ENCODE measurements around the gene DCAF17.
"Not testable (repeated sequence)": the region's sequence is repeated elsewhere in the genome, so short reads cannot be mapped to it uniquely, and the experiment has no call there.

Gene DCAF17

DNA sequence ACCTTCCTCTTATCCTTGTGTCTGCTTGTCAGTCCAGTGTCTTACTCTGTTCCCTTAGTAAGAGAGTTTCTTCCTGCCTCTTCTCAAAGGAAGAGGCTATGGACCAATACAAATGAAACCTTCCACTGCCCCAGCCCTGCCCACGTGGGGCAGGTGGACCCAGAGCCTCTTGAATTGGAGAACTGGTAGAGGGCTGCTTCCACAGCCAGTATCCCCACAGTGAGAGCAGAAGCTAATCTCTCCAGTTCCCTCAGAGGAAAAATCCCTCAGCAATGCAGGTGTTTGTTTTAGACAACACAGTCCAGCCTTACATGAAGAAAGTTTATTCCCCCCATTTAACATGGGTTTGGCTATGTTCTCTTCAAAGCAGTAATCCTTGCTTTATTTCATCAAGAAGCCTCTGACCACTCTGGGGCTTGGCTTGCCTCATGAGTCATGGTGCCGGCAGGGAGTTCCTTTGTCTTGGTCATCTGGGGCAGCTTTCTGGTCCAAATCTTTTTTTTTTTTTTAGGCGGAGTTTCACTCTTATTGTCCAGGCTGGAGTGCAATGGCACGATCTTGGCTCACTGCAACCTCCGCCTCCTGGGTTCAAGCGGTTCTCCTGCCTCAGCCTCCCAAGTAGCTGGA lies 81.8 kb downstream of the DCAF17 start:
- peak; percentile 79 for DNase-seq

DNA sequence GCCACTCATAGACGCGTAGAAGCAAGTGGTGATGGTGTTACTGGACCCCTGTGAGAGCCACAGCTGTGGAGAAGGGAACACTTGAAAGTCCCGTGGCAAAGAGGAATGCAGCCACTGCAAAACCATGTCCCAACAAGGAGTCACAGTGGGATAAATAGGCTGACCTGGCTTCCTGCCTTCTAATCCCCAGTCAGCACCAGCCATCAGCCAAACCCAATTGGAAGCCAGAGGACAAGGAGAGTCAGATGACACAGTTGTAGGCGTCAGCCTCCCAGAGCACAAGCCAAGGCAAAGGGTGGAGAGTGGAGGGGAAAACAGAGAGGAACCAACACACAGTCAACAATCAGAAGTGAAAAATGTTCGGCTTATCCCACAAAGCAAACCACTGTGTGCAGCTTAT lies 82.8 kb downstream of the DCAF17 start:
- no peak for DNase-seq

DNA sequence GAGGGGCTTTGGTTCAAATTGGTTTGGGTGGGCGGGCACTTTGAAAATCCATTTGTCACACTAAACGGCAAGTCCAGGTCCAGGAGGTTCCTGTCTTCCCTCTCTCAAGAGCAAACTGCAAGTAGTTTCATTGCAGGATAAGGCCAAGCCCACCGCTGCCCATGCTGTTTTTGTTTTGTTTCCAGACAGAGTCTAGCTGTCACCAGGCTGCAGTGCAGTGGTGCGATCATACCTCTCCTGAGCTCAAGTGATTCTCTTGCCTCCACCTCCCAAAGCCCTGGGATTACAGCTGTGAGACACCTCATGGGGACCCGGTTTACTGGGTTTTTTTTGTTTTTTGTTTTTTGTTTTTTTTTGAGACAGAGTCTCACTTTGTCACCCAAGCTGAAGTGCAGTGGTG lies 86.4 kb downstream of the DCAF17 start:
- no peak for DNase-seq

GRCh38 chr2:171521361-171522051 lies 87.5 kb downstream of the DCAF17 start:
- no peak for DNase-seq

DNA sequence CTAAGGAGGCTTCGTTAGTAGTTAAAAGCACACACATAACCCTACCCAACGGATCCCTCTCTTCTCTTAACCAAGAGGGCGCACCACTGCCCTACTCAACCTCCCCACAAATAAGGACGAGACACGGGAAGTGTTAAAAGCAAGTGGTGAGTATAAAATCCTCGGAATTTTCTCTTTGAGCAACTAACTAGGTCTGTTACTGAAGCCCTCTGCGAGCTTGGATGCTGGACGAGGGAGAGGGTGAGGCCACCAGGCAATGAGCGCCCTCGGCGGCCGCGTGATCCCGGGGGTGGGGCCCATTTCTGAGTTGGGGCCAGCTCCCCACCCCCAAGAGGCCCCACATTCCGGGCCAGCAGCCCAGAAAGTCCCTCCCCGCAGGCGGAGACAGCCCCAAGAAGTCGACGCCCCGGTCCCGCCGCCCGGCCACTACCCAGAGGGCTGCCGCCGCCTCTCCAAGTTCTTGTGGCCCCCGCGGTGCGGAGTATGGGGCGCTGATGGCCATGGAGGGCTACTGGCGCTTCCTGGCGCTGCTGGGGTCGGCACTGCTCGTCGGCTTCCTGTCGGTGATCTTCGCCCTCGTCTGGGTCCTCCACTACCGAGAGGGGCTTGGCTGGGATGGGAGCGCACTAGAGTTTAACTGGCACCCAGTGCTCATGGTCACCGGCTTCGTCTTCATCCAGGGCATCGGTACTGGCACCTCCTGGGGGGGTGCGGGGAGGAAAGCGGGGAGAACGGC lies 88.2 kb downstream of the DCAF17 start, which contains the start of gene CYBRD1:
Gene CYBRD1, plus strand, starts transcription at position 423 of the 736 bp plus-strand sequence. Its CDS starts 72 bp downstream, at position 495.
- DNase-seq = peak; percentile 89

GRCh38 chr2:171522788-171523087 lies 88.7 kb downstream of the DCAF17 start:
- DNase-seq = no peak

DNA sequence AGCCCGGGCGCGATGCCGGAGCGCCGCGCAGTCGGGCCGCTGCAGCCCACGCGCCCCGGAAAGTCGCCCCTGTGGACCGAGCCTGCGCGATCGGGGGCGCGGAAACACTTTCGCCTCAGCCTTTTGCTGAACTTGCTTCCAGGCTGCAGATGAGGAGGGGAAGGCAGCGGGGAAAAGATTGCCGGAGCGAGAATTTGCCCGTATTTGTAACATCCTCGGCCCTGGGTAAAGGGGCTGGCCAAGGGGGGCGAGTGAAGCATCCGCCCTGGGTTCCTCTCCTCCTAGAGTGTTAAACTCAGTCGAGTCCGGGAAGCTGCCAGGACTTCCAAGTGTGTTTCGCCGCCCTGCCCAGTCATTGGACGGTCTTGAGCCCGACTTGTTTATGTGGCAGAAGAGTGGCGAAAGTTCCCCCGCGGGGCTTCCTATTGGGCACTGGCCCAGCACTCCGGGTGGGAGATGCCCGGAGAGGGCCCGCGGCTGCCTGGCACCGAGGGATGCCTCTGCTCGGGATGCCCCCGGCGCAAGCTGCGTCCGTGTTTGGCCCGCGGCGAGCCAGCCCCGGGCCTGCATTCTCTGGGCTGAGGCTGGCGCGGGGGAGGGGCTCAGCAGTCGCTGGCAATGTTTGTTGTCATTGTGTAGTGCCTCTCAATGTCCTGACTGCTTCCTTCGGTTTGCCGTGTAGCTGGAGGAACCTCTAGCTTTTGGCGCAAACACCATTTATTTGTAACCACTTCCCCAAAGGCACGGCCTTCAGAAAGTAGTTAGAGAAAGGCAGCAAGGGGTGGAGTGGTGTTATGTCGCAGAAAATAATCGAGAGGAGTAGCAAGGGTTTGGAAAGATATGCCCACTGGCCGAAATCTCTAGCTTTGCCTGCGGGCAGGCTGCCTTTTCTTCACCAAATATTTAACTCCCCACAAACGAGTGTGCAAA lies 89.3 kb downstream of the DCAF17 start:
- DNase-seq = peak; percentile 85

DNA sequence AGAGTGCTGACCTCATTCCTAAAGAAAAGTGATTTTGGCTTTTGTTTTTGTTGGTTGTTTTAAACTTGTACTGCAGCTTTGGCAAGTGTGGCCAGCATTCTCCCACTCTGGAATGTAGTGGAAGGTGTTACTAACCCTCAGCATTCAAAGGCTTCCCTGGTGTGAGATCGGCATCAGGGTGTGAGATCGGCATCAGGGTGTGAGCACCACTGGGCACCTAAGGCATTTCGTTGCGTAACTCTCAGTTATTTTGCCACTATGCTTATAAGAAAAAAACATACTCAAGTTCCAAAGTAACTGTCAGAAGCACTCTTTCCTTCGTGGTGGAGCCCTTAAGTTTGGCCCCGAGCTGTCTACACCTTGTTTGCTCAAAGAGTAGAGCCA lies 90.0 kb downstream of the DCAF17 start:
- DNase-seq = peak; percentile 56

- DNase-seq = no peak
These were observed 95.9 kb downstream of the DCAF17 start for GRCh38 chr2:171529914-171530313.

DNA sequence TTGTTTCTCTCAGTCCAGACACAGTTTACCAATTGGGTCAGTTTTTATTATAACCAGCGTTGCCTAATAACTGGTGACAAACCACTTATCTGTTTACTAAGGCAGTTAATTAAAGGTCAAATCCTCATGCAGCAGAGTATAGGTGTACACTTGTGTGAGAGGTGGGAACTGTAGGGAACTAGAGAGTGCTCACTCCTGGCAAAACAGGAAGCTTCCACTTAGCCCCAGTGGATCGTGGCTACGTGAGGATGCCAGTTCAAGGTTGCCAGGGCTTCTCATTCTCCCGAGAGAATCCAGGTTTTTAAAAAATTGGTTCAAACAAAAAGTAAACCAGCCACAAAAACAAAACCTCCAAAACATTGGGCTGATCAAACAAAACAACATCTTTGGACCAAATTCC lies 96.4 kb downstream of the DCAF17 start:
- DNase-seq = no peak

- not testable (repeated sequence) for DNase-seq
These were observed 96.8 kb downstream of the DCAF17 start for GRCh38 chr2:171530859-171531258.

GRCh38 chr2:171531291-171531690 lies 97.3 kb downstream of the DCAF17 start:
- DNase-seq = peak; percentile 85

GRCh38 chr2:171531836-171532450 lies 97.9 kb downstream of the DCAF17 start:
- no peak for DNase-seq

DNA sequence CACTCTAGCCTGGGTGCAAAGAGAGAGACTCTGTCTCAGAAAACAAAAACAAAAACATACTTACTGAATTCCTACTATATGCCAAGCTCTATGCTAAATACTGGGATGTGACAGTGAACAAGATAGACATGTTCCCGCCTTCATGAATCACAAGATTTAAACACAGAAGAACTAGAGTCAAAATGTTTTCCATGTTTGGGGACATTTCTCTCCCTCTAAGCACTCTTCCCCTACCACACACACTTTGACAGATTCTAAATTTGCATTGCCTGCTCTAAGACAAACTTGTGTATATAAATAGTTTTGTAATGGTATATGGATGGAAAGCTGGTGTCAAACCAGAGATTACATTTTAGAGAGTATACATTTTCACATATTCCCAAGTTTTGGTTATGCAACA lies 99.3 kb downstream of the DCAF17 start:
- no peak for DNase-seq
